Retina (tissue), 1 donor: ENCODE results near the gene FEV.
A peak's percentile ranks its signal among the peaks of the same experiment; 100 is the strongest.
"Not testable (repeated sequence)": the region's sequence is repeated elsewhere in the genome, so short reads cannot be mapped to it uniquely, and the experiment has no call there.

Experiments
- DNase-seq: peaks from one replicate; pipeline ENCODE4 v3.0.0-alpha.2; 2016

The FEV gene

GRCh38 chr2:218963601-218964000, 21.4 kb downstream of the FEV start:
- no peak for DNase-seq

GRCh38 chr2:218962859-218963492, 22.0 kb downstream of the FEV start:
- peak; percentile 98 for DNase-seq

- DNase-seq, result peak; percentile 37
Measured at GRCh38 chr2:218961651-218962570, 23.1 kb downstream of the FEV start.

- peak; percentile 29 for DNase-seq
Measured at GRCh38 chr2:218961229-218961628, 23.8 kb downstream of the FEV start.

GRCh38 chr2:218960309-218961165, 24.4 kb downstream of the FEV start:
- DNase-seq, result peak; percentile 76

- peak; percentile 70 for DNase-seq
Measured at GRCh38 chr2:218959761-218960308, 25.1 kb downstream of the FEV start.

GRCh38 chr2:218959141-218959731, 25.7 kb downstream of the FEV start, which contains the start of gene CDK5R2:
TSS of gene CDK5R2 (plus strand) at chr2:218959666. CDS start at chr2:218959821, 155 bp downstream.
- DNase-seq, result peak; percentile 97

GRCh38 chr2:218958276-218958675, 26.7 kb downstream of the FEV start:
- DNase-seq, result no peak

- DNase-seq, result no peak
Measured at GRCh38 chr2:218957671-218958070, 27.3 kb downstream of the FEV start.

- no peak for DNase-seq
Measured at GRCh38 chr2:218956039-218956438, 28.9 kb downstream of the FEV start.

GRCh38 chr2:218954541-218955300, 30.3 kb downstream of the FEV start:
- no peak for DNase-seq

- DNase-seq, result no peak
Measured at GRCh38 chr2:218953366-218953954, 31.5 kb downstream of the FEV start.

- no peak for DNase-seq
Measured at GRCh38 chr2:218952160-218952559, 32.8 kb downstream of the FEV start.

- no peak for DNase-seq
Measured at GRCh38 chr2:218946621-218947020, 38.4 kb downstream of the FEV start.

- no peak for DNase-seq
Measured at GRCh38 chr2:218944759-218945404, 40.1 kb downstream of the FEV start.

- DNase-seq, result not testable (repeated sequence)
Measured at GRCh38 chr2:218931751-218932150, 53.2 kb downstream of the FEV start.
